ENCODE results near the gene BCL3.
"Not testable (repeated sequence)": the region's sequence is repeated elsewhere in the genome, so short reads cannot be mapped to it uniquely, and the experiment has no call there.

DNA sequence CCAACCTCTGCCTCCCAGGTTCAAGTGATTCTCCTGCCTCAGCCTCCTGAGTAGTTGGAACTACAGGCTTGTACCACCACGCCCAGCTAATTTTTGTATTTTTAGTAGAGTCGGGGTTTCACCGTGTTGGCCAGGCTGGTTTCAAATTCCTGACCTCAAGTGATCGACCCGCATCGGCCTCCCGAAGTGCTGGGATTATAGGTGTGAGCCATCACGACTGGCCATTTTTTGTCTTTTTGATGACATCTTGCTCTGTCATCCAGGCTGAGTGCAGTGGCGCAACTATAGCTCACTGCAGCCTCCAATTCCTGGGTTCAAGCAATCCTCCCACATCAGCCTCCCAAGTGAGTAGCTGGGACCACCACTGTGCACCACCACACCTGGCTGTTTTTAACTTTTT is 28.1 kb upstream of the BCL3 start:
- TF ChIP-seq, protein P1, sequence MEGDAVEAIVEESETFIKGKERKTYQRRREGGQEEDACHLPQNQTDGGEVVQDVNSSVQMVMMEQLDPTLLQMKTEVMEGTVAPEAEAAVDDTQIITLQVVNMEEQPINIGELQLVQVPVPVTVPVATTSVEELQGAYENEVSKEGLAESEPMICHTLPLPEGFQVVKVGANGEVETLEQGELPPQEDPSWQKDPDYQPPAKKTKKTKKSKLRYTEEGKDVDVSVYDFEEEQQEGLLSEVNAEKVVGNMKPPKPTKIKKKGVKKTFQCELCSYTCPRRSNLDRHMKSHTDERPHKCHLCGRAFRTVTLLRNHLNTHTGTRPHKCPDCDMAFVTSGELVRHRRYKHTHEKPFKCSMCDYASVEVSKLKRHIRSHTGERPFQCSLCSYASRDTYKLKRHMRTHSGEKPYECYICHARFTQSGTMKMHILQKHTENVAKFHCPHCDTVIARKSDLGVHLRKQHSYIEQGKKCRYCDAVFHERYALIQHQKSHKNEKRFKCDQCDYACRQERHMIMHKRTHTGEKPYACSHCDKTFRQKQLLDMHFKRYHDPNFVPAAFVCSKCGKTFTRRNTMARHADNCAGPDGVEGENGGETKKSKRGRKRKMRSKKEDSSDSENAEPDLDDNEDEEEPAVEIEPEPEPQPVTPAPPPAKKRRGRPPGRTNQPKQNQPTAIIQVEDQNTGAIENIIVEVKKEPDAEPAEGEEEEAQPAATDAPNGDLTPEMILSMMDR (IDR thresholded peaks at IDR 0.05), result not testable (repeated sequence)
- TF ChIP-seq POLR2A (IDR thresholded peaks at IDR 0.05), result not testable (repeated sequence)
